ENCODE data around the gene IFNGR2.
A peak's percentile ranks its signal among the peaks of the same experiment; 100 is the strongest.
"Not testable (repeated sequence)": the region's sequence is repeated elsewhere in the genome, so short reads cannot be mapped to it uniquely, and the experiment has no call there.

Gene IFNGR2

GRCh38 chr21:33406493-33406892 is 3.3 kb downstream of the IFNGR2 start:
- Histone ChIP-seq H3K27ac (ENCODE audit: low read length) (no peak overlapping the region), H3K36me3 (ENCODE audit: control insufficient read depth in 1 of 2, insufficient read depth in 2 of 2, low read length in 2 of 2) (peaks cover 4 to 8% of the 10 kb centered on the region in 2 donors), H3K4me1 (ENCODE audit: control insufficient read depth in 1 of 2, insufficient read depth in 2 of 2, low read length in 2 of 2) (peaks cover 0 to 21% of the 10 kb centered on the region in 2 donors)

GRCh38 chr21:33411949-33412430 is 8.8 kb downstream of the IFNGR2 start:
- Histone ChIP-seq H3K27ac (ENCODE audit: low read length) (no peak overlapping the region), H3K9me3 (ENCODE audit: control insufficient read depth in 1 of 2, low read length in 2 of 2) (no peaks in the 10 kb centered on the region), H3K36me3 (ENCODE audit: control insufficient read depth in 1 of 2, insufficient read depth in 2 of 2, low read length in 2 of 2) (peaks cover 13 to 26% of the 10 kb centered on the region in 2 donors), H3K4me1 (ENCODE audit: control insufficient read depth in 1 of 2, insufficient read depth in 2 of 2, low read length in 2 of 2) (peaks cover 6 to 11% of the 10 kb centered on the region in 2 donors), H3K27me3 (ENCODE audit: low read depth, low read length) (no peaks in the 10 kb centered on the region), H3K4me3 (ENCODE audit: low read depth in 1 of 2, low read length in 2 of 2) (no peak overlapping the region)

More at GRCh38 chr21:33406493-33406892, 3.3 kb downstream of the IFNGR2 start:
- Histone ChIP-seq H3K4me3 (ENCODE audit: low read depth in 1 of 2, low read length in 2 of 2) (no peak overlapping the region), H3K9me3 (ENCODE audit: control insufficient read depth in 1 of 2, low read length in 2 of 2) (no peaks in the 10 kb centered on the region), H3K27me3 (ENCODE audit: low read depth, low read length) (no peaks in the 10 kb centered on the region)

GRCh38 chr21:33412439-33412831 is 9.2 kb downstream of the IFNGR2 start:
- H3K27ac ChIP-seq (ENCODE audit: low read length): not testable (repeated sequence)

GRCh38 chr21:33412832-33413519 is 9.8 kb downstream of the IFNGR2 start:
- H3K27ac ChIP-seq (ENCODE audit: low read length): peak overlapping the region; percentile 65
- H3K9me3 ChIP-seq (ENCODE audit: control insufficient read depth in 1 of 2, low read length in 2 of 2): no peaks in the 10 kb centered on the region
- no peak overlapping the region for H3K4me3 ChIP-seq (ENCODE audit: low read depth in 1 of 2, low read length in 2 of 2)
- H3K36me3 ChIP-seq (ENCODE audit: control insufficient read depth in 1 of 2, insufficient read depth in 2 of 2, low read length in 2 of 2): peaks cover 16 to 26% of the 10 kb centered on the region in 2 donors
- H3K4me1 ChIP-seq (ENCODE audit: control insufficient read depth in 1 of 2, insufficient read depth in 2 of 2, low read length in 2 of 2): peaks cover 6 to 11% of the 10 kb centered on the region in 2 donors
- no peaks in the 10 kb centered on the region for H3K27me3 ChIP-seq (ENCODE audit: low read depth, low read length)

More at GRCh38 chr21:33412439-33412831, 9.2 kb downstream of the IFNGR2 start:
- peaks cover 16 to 26% of the 10 kb centered on the region in 2 donors for H3K36me3 ChIP-seq (ENCODE audit: control insufficient read depth in 1 of 2, insufficient read depth in 2 of 2, low read length in 2 of 2)
- not testable (repeated sequence) for H3K4me3 ChIP-seq (ENCODE audit: low read depth in 1 of 2, low read length in 2 of 2); H3K27me3 ChIP-seq (ENCODE audit: low read depth, low read length); H3K9me3 ChIP-seq (ENCODE audit: control insufficient read depth in 1 of 2, low read length in 2 of 2)
- H3K4me1 ChIP-seq (ENCODE audit: control insufficient read depth in 1 of 2, insufficient read depth in 2 of 2, low read length in 2 of 2): peaks cover 6 to 11% of the 10 kb centered on the region in 2 donors

- H3K9me3 ChIP-seq (ENCODE audit: control insufficient read depth in 1 of 2, low read length in 2 of 2): no peaks in the 10 kb centered on the region
- peaks cover 16 to 26% of the 10 kb centered on the region in 2 donors for H3K36me3 ChIP-seq (ENCODE audit: control insufficient read depth in 1 of 2, insufficient read depth in 2 of 2, low read length in 2 of 2)
- H3K27me3 ChIP-seq (ENCODE audit: low read depth, low read length): no peaks in the 10 kb centered on the region
- no peak overlapping the region for H3K4me3 ChIP-seq (ENCODE audit: low read depth in 1 of 2, low read length in 2 of 2)
- H3K4me1 ChIP-seq (ENCODE audit: control insufficient read depth in 1 of 2, insufficient read depth in 2 of 2, low read length in 2 of 2): peaks cover 6 to 18% of the 10 kb centered on the region in 2 donors
- H3K27ac ChIP-seq (ENCODE audit: low read length): no peak overlapping the region
Observed at GRCh38 chr21:33414068-33414467, 10.9 kb downstream of the IFNGR2 start.

- Histone ChIP-seq H3K9me3 (ENCODE audit: control insufficient read depth in 1 of 2, low read length in 2 of 2) (no peaks in the 10 kb centered on the region), H3K4me1 (ENCODE audit: control insufficient read depth in 1 of 2, insufficient read depth in 2 of 2, low read length in 2 of 2) (peaks cover 6 to 18% of the 10 kb centered on the region in 2 donors), H3K36me3 (ENCODE audit: control insufficient read depth in 1 of 2, insufficient read depth in 2 of 2, low read length in 2 of 2) (peaks cover 16 to 26% of the 10 kb centered on the region in 2 donors), H3K4me3 (ENCODE audit: low read depth in 1 of 2, low read length in 2 of 2) (no peak overlapping the region), H3K27me3 (ENCODE audit: low read depth, low read length) (no peaks in the 10 kb centered on the region), H3K27ac (ENCODE audit: low read length) (no peak overlapping the region)
Observed at GRCh38 chr21:33414926-33415325, 11.7 kb downstream of the IFNGR2 start.

- no peak overlapping the region for H3K4me3 ChIP-seq (ENCODE audit: low read depth in 1 of 2, low read length in 2 of 2)
- H3K36me3 ChIP-seq (ENCODE audit: control insufficient read depth in 1 of 2, insufficient read depth in 2 of 2, low read length in 2 of 2): peaks cover 34 to 35% of the 10 kb centered on the region in 2 donors
- H3K27me3 ChIP-seq (ENCODE audit: low read depth, low read length): no peaks in the 10 kb centered on the region
- no peak overlapping the region for H3K27ac ChIP-seq (ENCODE audit: low read length)
- peaks cover 0 to 8% of the 10 kb centered on the region in 2 donors for H3K4me1 ChIP-seq (ENCODE audit: control insufficient read depth in 1 of 2, insufficient read depth in 2 of 2, low read length in 2 of 2)
- H3K9me3 ChIP-seq (ENCODE audit: control insufficient read depth in 1 of 2, low read length in 2 of 2): no peaks in the 10 kb centered on the region
Observed at GRCh38 chr21:33418691-33419090, 15.5 kb downstream of the IFNGR2 start.

- Histone ChIP-seq H3K9me3 (ENCODE audit: control insufficient read depth in 1 of 2, low read length in 2 of 2) (no peaks in the 10 kb centered on the region), H3K4me3 (ENCODE audit: low read depth in 1 of 2, low read length in 2 of 2) (no peak overlapping the region), H3K36me3 (ENCODE audit: control insufficient read depth in 1 of 2, insufficient read depth in 2 of 2, low read length in 2 of 2) (peaks cover 35 to 44% of the 10 kb centered on the region in 2 donors), H3K27ac (ENCODE audit: low read length) (no peak overlapping the region), H3K4me1 (ENCODE audit: control insufficient read depth in 1 of 2, insufficient read depth in 2 of 2, low read length in 2 of 2) (peaks cover 0 to 8% of the 10 kb centered on the region in 2 donors), H3K27me3 (ENCODE audit: low read depth, low read length) (no peaks in the 10 kb centered on the region)
Observed at GRCh38 chr21:33419538-33420123, 16.4 kb downstream of the IFNGR2 start.

GRCh38 chr21:33421713-33422393 is 18.6 kb downstream of the IFNGR2 start:
- peaks cover 0 to 8% of the 10 kb centered on the region in 2 donors for H3K4me1 ChIP-seq (ENCODE audit: control insufficient read depth in 1 of 2, insufficient read depth in 2 of 2, low read length in 2 of 2)
- H3K27me3 ChIP-seq (ENCODE audit: low read depth, low read length): no peaks in the 10 kb centered on the region
- no peaks in the 10 kb centered on the region for H3K9me3 ChIP-seq (ENCODE audit: control insufficient read depth in 1 of 2, low read length in 2 of 2)
- H3K4me3 ChIP-seq (ENCODE audit: low read depth in 1 of 2, low read length in 2 of 2): no peak overlapping the region
- peaks cover 36 to 45% of the 10 kb centered on the region in 2 donors for H3K36me3 ChIP-seq (ENCODE audit: control insufficient read depth in 1 of 2, insufficient read depth in 2 of 2, low read length in 2 of 2)
- H3K27ac ChIP-seq (ENCODE audit: low read length): no peak overlapping the region

GRCh38 chr21:33424214-33424613 is 21.0 kb downstream of the IFNGR2 start:
- H3K4me3 ChIP-seq (ENCODE audit: low read depth in 1 of 2, low read length in 2 of 2): no peak overlapping the region
- peaks cover 52 to 55% of the 10 kb centered on the region in 2 donors for H3K36me3 ChIP-seq (ENCODE audit: control insufficient read depth in 1 of 2, insufficient read depth in 2 of 2, low read length in 2 of 2)
- H3K9me3 ChIP-seq (ENCODE audit: control insufficient read depth in 1 of 2, low read length in 2 of 2): no peaks in the 10 kb centered on the region
- H3K27me3 ChIP-seq (ENCODE audit: low read depth, low read length): no peaks in the 10 kb centered on the region
- no peaks in the 10 kb centered on the region for H3K4me1 ChIP-seq (ENCODE audit: control insufficient read depth in 1 of 2, insufficient read depth in 2 of 2, low read length in 2 of 2)
- no peak overlapping the region for H3K27ac ChIP-seq (ENCODE audit: low read length)

- Histone ChIP-seq H3K36me3 (ENCODE audit: control insufficient read depth in 1 of 2, insufficient read depth in 2 of 2, low read length in 2 of 2) (peaks cover 56 to 57% of the 10 kb centered on the region in 2 donors), H3K27ac (ENCODE audit: low read length) (peak overlapping the region; percentile 19)
Observed at GRCh38 chr21:33425825-33426224, 22.6 kb downstream of the IFNGR2 start.

More at GRCh38 chr21:33425825-33426224, 22.6 kb downstream of the IFNGR2 start:
- H3K9me3 ChIP-seq (ENCODE audit: control insufficient read depth in 1 of 2, low read length in 2 of 2): no peaks in the 10 kb centered on the region
- no peaks in the 10 kb centered on the region for H3K4me1 ChIP-seq (ENCODE audit: control insufficient read depth in 1 of 2, insufficient read depth in 2 of 2, low read length in 2 of 2)
- no peak overlapping the region for H3K4me3 ChIP-seq (ENCODE audit: low read depth in 1 of 2, low read length in 2 of 2)
- H3K27me3 ChIP-seq (ENCODE audit: low read depth, low read length): no peaks in the 10 kb centered on the region
